ENCODE data around the gene POU4F2. TPM values are rescaled to one million over a fixed set of nuclear protein-coding genes. Genes with fewer than 3 reads are reported as not detected.

POU4F2 gene
- not detected in 5 replicates for total RNA-seq (2022; extraction: Qiagen RNA extraction)

DNA sequence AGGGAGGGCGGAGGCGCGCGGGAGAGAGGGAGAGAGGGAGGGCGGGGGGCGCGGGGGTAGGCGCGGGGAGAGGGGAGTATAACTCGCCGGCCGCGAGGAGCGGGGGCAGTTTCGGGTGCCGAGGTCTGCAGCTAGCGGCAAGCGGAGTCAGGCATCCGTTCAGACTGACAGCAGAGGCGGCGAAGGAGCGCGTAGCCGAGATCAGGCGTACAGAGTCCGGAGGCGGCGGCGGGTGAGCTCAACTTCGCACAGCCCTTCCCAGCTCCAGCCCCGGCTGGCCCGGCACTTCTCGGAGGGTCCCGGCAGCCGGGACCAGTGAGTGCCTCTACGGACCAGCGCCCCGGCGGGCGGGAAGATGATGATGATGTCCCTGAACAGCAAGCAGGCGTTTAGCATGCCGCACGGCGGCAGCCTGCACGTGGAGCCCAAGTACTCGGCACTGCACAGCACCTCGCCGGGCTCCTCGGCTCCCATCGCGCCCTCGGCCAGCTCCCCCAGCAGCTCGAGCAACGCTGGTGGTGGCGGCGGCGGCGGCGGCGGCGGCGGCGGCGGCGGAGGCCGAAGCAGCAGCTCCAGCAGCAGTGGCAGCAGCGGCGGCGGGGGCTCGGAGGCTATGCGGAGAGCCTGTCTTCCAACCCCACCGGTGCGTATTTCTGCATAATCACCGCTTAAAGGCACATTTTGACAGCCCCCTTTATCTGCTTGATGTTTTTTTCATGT is at the start of gene POU4F2:
Gene POU4F2 (plus strand): TSS at position 108 of the 720 bp plus-strand sequence. CDS start 248 bp downstream, at position 356.

Other genes starting within 250 kb of the POU4F2 start
- 2.0 to 2.9 TPM (median 2.5 TPM) in 5 replicates for gene SLC10A7, start 117.0 kb upstream of the POU4F2 start, total RNA-seq (2022; extraction: Qiagen RNA extraction)